Psoas muscle (tissue), 8 donors: ENCODE data around the gene MIER2. TPM values are rescaled to one million over a fixed set of nuclear protein-coding genes. Genes with fewer than 3 reads are reported as not detected.
A peak's percentile ranks its signal among the peaks of the same experiment; 100 is the strongest.
"Not testable (repeated sequence)": the region's sequence is repeated elsewhere in the genome, so short reads cannot be mapped to it uniquely, and the experiment has no call there.

Experiments used
- ATAC-seq, 4 donors: fragments of 200-7000 bp; cut with Tn5 transposase; one replicate each; pipeline ENCODE4 v1.9.1; 2020; ENCODE audit warnings: moderate library complexity in 3 of 4, mild to moderate bottlenecking in 2 of 4
- DNase-seq, 2 donors: peaks; one replicate each; pipeline ENCODE4 v3.0.0-alpha.2; 2020
- H3K27ac ChIP-seq: fragments of 200-600 bp; one replicate; pipeline ENCODE4 v1.8.0; 2022
- H3K27me3 ChIP-seq, 3 donors: fragments of 200-600 bp in 1 of 3; one replicate each; pipeline versions ENCODE4 v1.6.1 to v1.8.0; 2013 to 2022; ENCODE audit warnings: low read length in 2 of 3, mild to moderate bottlenecking in 2 of 3, moderate library complexity in 1 of 3; ENCODE audit not compliant: insufficient read depth in 3 of 3
- H3K36me3 ChIP-seq, 2 donors: fragments of 200-600 bp in 1 of 2; one replicate each; pipeline versions ENCODE4 v1.6.1 to v1.8.0; 2013 to 2022; ENCODE audit warnings: low read depth in 1 of 2, mild to moderate bottlenecking in 1 of 2, moderate library complexity in 1 of 2; ENCODE audit not compliant: insufficient read depth in 1 of 2
- H3K4me1 ChIP-seq: fragments of 200-600 bp; one replicate; pipeline ENCODE4 v1.8.0; 2022
- H3K4me3 ChIP-seq: fragments of 200-600 bp; one replicate; pipeline ENCODE4 v1.8.0; 2022; ENCODE audit warnings: mild to moderate bottlenecking
- H3K9me3 ChIP-seq: fragments of 200-600 bp; one replicate; pipeline ENCODE4 v1.8.0; 2022
- CTCF ChIP-seq: fragments of 200-600 bp; IDR thresholded peaks from one replicate; pipeline ENCODE4 v1.8.0; 2022; ENCODE audit warnings: antibody characterized with exemption
- WGBS, 3 donors: extraction: QIAGEN DNeasy Blood & Tissue Kit; methylation state at CpG; one replicate each; pipeline versions ENCODE4 v1.1.6 to v1.1.7; 2013; 5-methylcytosine and 5-hydroxymethylcytosine counted together
- intact Hi-C, 2 donors: fragments of 100-400 bp; cut with DNase I; formaldehyde crosslinking; loops; one replicate each; pipeline versions ENCODE4 v1.11.0 to v1.14.2; 2022
- polyA plus RNA-seq, 3 donors: library from polyadenylated mRNA; stranded (reverse); fragments of 200-250 nt; gene quantifications; one replicate each; pipeline ENCODE4 v1.2.3, GENCODE V29; 2013
- total RNA-seq, 4 donors: library from RNA; stranded (reverse); fragmentation: NEBNext Ultra II Directional in 2 of 4; extraction: Animal tissue kit (Norgen Biotek cat#: 25700) in 2 of 4; gene quantifications; one replicate each; pipeline versions ENCODE4 v1.2.1 to v1.2.4, GENCODE V29; 2021 to 2023
- donor health status: healthy with polysubstance abuse.
- donor health status: DM: no; HTN: no; CAD: no; lungs with moderate emphysema.
- donor health status: Bipolar disorder and iron deficiency.
- donor health status: healthy.
- donor health status: DM: yes; HTN: yes; CAD: no.
- donor health status: DM: no; HTN: no; CAD: no.
- donor health status: DM: no; HTN: no; CAD: no.
- donor health status: DM: yes; HTN: yes; CAD: no.

The MIER2 gene
- total and polyA plus RNA-seq, 7 donors: 13.3 to 22.2 (median 19.1) TPM

- peak in 1 of 2 donors; percentile 12 for DNase-seq
- 78 to 86% (median 83%) methylated on average over 19 of the region's 19 CpGs for WGBS, 3 donors
- Histone ChIP-seq H3K27me3 (peaks cover 0 to 38% (median 8%) of the 10 kb centered on the region in 3 donors), H3K27ac (no peak overlapping the region), H3K36me3 (no peaks in the 10 kb centered on the region), H3K4me1 (no peaks in the 10 kb centered on the region), H3K9me3 (no peaks in the 10 kb centered on the region), H3K4me3 (no peak overlapping the region)
- ATAC-seq: no peak
- intact Hi-C loops: no loop called here
- no peak for TF ChIP-seq CTCF
These were observed 68.5 kb downstream of the MIER2 start for GRCh38 chr19:275958-276646.

GRCh38 chr19:275000-275399, 69.6 kb downstream of the MIER2 start:
- intact Hi-C loops: no loop called here

GRCh38 chr19:273393-273792, 71.2 kb downstream of the MIER2 start:
- Histone ChIP-seq H3K27me3 (peaks cover under 1 to 29% (median 4%) of the 10 kb centered on the region in 3 donors), H3K27ac (no peak overlapping the region), H3K4me3 (no peak overlapping the region), H3K9me3 (no peaks in the 10 kb centered on the region), H3K36me3 (no peaks in the 10 kb centered on the region), H3K4me1 (no peaks in the 10 kb centered on the region)
- ATAC-seq (no peak), DNase-seq (no peak)
- intact Hi-C loops: no loop called here
- WGBS, 3 donors: 75 to 76% (median 75%) methylated on average over 6 of the region's 6 CpGs
- TF ChIP-seq CTCF: no peak

More at GRCh38 chr19:275000-275399, 69.6 kb downstream of the MIER2 start:
- no peak for TF ChIP-seq CTCF
- H3K9me3 ChIP-seq: no peaks in the 10 kb centered on the region
- H3K4me1 ChIP-seq: no peaks in the 10 kb centered on the region
- 82 to 88% (median 83%) methylated on average over 9 of the region's 9 CpGs for WGBS, 3 donors
- H3K36me3 ChIP-seq: no peaks in the 10 kb centered on the region
- DNase-seq (peak in 1 of 2 donors; percentile 23), ATAC-seq (no peak)
- H3K27ac ChIP-seq: no peak overlapping the region
- H3K4me3 ChIP-seq: no peak overlapping the region
- H3K27me3 ChIP-seq: peaks cover 0 to 30% (median 6%) of the 10 kb centered on the region in 3 donors

- 61 to 63% (median 63%) methylated on average over 6 of the region's 6 CpGs for WGBS, 3 donors
- no peak overlapping the region for H3K4me3 ChIP-seq
- H3K9me3 ChIP-seq: no peaks in the 10 kb centered on the region
- ATAC-seq (no peak), DNase-seq (no peak)
- intact Hi-C loops: no loop called here
- H3K27me3 ChIP-seq: peaks cover 0 to 28% (median 7%) of the 10 kb centered on the region in 3 donors
- no peak for TF ChIP-seq CTCF
- no peak overlapping the region for H3K27ac ChIP-seq
- H3K36me3 ChIP-seq: no peaks in the 10 kb centered on the region
- no peaks in the 10 kb centered on the region for H3K4me1 ChIP-seq
These were observed 72.7 kb downstream of the MIER2 start for GRCh38 chr19:271856-272255.

GRCh38 chr19:270766-271318, 73.8 kb downstream of the MIER2 start:
- DNase-seq, H3K36me3 ChIP-seq, H3K4me3 ChIP-seq, H3K27ac ChIP-seq, intact Hi-C loops, H3K9me3 ChIP-seq, ATAC-seq, H3K4me1 ChIP-seq: not testable (repeated sequence)
- H3K27me3 ChIP-seq: peaks cover 2 to 34% (median 7%) of the 10 kb centered on the region in 3 donors
- 52 to 63% (median 52%) methylated on average over 8 to 11 of the region's 12 CpGs for WGBS, 3 donors
